IPS-NIHi7 (cell line): ENCODE data around the gene HSF2.

Experiments used
- DNase-seq: peaks from one replicate; pipeline ENCODE4 v3.0.0; 2012; ENCODE audit warnings: mixed read lengths; ENCODE audit errors: extremely low spot score

HSF2 gene, protein sequence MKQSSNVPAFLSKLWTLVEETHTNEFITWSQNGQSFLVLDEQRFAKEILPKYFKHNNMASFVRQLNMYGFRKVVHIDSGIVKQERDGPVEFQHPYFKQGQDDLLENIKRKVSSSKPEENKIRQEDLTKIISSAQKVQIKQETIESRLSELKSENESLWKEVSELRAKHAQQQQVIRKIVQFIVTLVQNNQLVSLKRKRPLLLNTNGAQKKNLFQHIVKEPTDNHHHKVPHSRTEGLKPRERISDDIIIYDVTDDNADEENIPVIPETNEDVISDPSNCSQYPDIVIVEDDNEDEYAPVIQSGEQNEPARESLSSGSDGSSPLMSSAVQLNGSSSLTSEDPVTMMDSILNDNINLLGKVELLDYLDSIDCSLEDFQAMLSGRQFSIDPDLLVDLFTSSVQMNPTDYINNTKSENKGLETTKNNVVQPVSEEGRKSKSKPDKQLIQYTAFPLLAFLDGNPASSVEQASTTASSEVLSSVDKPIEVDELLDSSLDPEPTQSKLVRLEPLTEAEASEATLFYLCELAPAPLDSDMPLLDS

DNA sequence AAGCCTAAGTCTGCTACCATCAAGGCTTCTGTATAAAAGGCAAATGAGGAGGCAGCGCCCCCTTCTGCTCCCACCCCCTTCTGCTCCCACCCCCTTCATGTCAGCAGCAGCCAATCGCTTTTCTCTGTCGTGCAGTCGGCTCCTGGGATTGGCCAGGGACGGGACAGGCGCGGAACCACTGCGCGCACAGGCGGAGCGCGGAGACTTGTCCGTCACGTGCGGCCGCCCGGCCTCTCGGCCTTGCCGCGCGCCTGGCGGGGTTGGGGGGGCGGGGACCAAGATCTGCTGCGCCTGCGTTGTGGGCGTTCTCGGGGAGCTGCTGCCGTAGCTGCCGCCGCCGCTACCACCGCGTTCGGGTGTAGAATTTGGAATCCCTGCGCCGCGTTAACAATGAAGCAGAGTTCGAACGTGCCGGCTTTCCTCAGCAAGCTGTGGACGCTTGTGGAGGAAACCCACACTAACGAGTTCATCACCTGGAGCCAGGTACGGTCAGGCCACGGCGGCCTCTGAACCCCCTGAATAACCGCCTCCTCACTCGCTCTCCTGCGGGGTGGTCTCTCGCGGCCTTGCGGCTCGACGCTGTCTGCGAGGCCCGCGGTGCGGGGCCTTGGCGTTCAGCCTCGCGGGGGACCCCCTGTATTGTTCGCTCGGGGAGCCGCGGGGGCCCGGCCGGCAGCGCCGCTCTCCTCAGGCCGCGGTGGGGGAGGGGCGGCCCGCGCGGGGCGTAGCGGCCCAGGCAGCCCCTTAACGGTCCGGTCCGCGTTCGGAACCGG is at the start of gene HSF2:
TSS of gene HSF2 (plus strand) at position 305 of the 773 bp plus-strand sequence. CDS start at position 391, 86 bp downstream.
- DNase-seq, result peak; percentile 97

DNA sequence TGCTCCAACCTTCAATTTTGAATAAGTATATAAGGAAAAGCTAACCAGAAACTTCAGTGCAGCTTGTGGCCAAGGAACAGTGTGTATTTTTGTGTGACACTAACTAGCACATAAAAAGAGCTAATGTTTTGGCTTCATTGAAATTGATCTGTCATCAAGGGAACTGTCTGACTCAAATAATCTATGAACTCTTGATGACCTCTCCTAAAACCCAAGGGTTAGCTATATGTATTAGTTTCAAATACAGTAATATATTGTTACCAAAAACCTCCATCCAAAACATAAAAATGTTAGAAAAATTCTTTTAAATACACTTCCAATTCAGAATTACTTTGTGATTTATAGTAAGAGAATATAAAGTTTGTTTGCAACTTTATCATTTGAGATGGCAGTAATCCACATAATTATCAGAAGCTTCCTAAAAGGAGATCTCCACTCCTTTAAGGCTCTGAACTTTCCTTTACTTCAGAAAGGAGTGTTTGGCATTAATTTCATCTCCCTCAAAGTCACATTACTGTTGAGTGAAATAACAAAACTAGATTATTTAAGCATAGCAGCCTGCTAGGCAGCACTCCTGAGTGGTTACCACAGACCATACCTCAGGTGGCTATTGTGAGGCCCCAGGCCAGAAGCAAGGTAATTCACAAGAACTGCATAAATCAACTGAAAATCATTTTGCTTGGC is 46.3 kb upstream of the HSF2 start:
- DNase-seq, result no peak

DNA sequence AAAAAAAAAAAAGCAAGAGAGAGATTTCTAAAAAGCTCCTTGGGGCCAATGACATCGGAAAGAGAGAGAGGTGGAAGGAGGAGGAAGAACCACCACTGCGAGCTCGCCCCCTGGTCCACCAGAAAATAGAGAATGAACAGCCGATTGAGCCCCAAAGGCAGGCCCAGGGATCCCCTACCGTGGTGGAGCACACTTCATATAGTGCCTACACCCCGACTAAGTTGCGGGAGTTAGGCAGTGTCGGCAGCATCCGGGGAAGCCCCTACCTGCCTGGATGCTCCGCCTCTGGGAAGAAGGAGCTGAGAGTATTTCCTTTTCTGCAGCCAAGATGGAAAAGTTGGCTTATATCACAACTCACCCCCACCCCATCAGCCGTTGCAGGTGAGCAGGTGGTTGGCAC is 38.6 kb upstream of the HSF2 start:
- no peak for DNase-seq

DNA sequence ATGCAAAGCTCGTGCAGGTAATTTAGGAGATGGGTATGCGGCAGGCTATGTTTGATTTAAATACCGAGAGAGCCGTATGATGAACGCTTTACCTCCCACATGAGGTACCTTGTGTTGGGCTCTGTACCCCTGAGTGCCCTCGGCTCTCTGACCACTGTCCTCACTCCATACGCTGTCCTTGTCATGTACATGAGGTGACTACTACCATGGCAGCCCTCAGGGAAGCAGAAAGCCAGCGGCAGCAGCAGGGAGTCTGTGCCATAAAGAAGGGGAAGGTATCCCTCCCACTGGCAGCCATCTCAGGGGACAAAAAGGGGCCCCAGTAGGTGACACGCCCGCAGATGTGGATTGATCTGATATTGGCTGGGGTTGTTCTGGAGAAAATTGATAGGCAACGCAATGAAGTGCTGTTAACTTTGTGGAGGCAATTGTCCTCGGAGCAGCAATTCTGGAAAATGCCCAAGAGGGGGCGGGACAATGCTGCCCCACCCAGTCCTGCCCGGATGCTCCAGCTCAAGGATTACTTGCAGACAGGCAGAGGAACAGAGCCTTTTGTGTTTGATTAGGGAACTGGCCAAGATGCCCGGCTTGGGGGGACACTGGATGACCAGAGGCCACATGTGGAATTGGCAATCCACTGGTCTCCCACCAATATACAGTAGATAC is 38.0 kb upstream of the HSF2 start:
- no peak for DNase-seq

DNA sequence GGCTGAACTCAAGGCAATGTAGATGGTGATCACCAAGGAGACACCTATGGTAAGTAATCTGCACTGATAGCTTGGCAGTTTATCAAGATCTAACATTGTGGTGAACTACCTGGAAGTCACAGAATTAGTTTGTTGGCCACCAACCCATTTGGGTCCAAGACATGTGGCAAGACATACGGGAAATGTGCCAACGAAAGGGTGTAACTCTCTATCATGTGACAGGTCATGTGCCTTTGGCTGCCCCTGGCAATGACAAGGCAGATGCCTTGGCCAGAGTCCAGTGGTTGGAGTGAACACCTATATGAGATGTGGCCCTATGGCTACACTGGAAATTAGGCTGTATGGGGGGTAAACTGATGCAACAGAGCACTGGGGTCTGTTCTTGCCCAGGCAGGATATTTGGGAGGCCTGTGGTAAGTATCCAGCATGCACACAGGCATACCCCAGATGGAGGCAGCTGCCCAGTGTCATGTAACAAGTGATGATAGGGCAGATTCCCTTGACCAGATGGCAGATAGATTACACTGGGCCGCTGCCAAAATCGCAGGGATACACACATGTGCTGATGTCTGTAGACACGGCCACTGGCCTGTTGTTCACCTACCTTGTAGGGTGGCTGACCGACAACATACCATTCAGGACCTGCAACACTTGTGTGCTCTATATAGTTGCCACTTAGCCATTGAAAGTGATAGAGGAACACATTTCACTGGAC is 35.5 kb upstream of the HSF2 start:
- DNase-seq, result no peak

DNA sequence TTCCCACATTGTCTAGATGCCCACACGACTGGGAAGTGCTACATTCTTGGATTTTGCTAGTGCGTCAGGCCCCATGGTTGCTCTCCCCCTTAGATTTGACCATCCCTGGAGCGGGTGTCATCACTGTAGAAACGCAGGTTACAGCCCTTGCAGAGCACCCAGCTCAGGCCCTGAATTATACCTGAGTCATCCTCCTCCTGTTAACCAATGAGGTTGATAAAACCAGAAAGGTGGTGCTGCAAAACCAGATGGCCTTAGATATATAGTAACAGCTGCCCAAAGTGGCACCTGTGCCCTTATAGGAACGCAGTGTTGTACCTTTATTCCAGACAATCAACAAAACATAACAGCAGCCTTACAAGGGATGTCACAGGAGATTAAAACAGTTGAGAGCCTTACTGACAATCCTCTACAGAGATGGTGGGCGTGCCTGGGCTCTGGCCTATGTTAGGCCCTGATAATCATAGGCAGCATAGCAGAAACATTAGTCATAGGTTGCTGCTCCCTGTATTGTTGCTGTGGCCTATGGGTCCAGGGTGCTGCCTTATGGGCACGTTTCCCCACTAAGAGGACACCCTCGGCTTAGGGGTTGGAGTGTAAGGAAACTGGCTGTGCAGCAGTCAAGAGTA is 33.6 kb upstream of the HSF2 start:
- DNase-seq, result no peak

DNA sequence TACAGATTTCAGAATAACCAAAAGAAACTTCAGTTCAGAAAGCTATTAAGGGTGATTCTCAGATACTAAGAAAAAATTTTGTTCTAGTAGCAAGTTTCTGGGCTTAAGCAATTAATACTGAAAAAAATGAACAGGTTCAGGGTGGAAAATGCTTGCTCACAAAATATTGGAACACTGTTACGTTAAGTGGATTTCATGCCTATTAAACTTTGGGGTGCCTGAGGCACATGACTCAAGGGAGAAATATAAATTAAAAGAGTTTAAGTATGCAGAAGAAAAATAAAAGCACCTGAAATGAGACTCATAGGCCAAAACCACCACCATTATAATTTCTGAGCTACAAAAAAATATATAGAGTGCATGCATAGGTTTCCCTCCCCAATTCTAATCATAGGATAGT is 32.3 kb upstream of the HSF2 start:
- no peak for DNase-seq

DNA sequence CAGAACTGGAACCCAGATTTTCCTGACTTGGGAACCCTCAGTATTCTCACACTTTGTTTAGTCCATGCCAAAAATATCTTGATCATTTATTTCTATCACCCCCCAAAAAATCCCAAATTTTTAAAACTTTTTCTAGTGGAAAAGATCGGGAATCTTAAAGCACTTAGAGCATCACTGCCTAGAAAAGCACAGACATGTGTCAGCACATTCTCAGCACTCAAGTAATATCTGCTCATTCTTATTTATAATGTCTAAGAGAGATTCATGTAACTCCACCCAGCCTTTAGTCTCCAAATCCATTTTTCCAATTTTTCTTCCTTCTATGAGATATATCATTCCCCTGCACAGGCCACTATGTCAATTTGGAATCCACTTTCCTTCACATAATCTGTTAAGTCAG is 29.9 kb upstream of the HSF2 start:
- no peak for DNase-seq

DNA sequence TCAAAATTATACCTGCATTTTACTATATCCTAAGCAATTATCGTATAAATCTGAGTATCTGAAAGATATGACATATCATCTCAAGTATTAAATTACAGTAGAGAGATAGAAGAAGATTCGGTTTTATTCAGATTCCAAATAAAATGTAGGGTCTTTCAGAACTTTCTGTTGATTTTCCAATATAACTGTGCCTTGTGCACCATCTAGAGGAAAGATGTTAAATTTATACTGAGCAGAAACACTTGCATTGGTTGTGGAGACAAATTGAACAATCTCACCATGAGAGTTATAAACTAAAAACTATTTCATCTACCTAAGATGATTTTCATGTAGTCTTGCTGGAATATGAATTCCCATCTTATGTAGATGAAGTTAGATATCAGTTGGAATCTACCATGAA is 26.8 kb upstream of the HSF2 start:
- DNase-seq, result no peak

DNA sequence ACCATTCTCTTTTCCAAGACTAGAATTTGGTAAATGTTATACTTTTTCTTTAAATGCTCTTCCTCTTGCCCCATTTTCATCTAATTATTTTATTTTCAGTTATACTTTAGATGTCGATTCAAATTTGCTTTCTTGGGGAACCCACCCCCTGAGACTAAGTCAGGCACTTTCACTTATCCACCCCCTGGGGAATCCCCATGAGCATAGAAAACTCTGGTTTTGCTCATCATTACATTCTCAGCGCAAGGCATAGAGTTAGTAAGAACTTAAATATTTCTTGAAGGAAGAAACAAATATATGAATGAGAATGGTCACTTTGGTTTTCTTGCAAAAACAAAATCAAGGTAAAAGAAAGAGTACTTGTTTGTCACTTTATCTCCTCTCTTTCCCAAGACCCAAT is 25.1 kb upstream of the HSF2 start:
- DNase-seq, result no peak

DNA sequence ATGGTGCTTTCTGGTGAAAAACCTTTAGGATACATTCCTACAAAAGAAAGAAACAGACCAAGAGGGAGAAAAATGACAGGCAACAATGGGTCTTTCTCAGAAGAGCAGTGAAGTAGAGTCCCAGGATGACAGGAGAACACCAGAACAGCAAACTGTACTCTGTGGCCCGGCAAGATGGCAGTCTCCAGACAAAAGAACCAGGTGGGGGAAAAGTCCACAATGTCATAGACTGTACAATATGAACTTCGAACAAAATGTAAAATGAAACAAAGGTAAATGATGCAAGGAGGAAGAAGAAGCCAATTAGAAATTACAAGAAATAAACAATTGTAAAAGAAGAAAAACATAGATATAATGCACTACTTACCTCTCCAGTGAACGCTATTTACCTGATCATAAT is 23.2 kb upstream of the HSF2 start:
- DNase-seq, result no peak

DNA sequence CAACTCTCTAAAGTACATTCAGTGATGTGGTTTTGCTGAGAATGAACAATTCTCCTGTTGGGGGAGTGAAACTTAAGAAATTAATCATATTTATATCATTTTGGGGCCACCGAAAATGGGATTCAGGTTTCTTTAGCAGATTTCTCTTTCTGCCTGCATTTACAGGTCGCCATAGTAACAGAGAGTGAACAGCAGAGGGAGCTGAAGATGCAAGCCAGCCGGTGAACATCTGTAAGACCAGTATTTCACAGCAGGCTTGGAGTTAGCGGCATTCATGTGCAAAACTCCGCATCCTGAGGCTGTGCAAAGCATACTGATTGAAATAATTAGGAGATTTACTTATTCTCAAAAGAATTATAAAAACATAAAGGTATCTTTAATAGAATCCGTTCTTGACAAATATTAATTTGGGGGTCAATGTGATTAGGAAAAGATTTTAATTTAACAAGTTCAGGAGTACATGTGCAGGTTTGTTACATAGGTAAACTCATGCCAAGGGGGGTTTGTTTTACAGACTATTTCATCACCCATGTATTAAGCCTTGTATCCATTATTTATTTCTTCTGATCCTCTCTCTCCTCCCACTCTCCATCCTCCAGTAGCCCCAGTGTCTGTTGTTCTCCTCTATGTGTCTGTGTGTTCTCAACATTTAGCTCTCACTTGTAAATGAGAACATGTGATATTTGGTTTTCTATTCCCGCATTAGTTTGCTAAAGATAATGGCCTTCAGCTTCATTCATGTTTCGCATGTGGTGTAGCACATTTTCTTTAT is 17.8 kb upstream of the HSF2 start:
- DNase-seq, result peak; percentile 69

DNA sequence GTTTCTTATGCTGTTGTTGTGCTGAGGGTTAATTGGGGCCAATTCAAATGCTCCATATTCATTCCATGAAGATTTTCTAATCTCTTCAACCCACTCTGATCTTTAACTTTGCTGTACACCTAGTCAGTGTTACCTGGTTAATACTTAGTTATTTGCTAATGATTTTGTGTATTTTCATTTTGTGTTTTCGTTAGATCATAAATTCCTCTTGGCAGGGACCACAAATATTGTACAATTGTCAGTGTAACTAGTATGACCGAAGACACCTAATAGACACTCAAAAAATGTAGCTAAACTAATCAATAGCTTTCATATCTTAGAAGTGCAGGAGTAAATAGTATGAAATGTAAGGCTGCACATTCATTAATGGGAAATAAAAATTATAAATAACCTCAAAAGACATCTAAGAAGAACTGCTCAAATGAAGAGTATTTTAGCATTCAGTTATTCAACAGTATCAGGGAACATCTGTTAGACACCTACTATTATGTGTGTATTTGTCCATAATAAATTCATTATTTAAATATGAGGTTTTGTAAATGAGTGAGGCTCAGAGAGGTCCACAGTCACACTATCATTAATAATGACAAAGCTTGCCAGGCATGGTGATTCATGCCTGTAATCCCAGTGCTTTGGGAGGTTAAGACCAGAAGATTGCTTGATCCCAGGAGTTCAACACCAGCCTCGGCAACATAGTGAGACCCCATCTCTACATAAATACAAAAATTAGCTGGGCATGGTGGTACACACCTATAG is 13.4 kb upstream of the HSF2 start:
- DNase-seq, result no peak

DNA sequence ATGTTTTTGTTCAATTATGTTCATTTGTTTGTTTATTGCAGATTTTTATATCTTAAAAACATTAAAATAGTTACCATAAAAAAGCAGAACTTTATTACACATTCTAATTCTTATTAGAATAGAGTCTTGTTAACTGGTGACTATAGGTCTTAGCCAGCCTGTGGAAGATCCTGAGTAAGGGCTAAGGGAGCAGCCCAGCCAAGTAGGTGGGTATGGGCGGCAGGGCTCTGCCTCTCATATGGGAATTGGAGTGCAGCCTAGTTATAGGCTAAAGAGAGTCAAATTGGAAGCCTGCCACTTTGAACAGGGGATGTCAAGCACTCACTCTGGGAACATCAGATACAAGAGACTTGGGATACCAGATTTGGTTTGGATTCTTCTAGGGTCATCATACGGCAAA is 10.5 kb upstream of the HSF2 start:
- DNase-seq, result no peak

DNA sequence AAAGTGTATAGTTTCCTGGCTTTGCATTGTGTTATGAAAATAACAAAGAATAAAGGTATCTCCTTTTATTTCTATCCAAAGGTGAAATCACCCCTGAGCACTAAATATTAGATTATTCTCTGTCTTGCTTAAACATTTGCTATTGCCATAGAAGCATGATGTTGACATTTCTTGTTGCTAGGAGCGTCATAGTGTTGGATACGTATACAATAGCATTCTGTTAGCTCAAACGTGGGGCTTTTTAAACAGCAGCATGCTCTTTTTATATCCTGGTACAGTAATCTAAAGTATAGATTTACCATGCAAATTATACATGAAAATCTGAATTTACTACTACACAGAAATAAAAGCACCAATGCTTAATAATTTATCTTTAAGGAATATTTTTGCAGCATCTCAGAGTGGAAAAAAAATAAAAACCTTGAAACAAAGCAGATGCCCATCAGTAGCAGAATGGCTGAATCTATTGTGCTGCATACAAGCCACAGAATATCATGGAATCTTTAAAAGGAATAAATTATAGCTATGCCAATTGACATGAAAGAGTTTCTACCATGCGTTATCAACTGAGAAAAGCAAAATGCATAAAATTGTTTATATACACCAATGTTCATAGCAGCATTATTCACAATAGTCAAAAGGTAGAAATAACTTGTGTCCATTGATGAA is 9.6 kb upstream of the HSF2 start:
- DNase-seq, result no peak

DNA sequence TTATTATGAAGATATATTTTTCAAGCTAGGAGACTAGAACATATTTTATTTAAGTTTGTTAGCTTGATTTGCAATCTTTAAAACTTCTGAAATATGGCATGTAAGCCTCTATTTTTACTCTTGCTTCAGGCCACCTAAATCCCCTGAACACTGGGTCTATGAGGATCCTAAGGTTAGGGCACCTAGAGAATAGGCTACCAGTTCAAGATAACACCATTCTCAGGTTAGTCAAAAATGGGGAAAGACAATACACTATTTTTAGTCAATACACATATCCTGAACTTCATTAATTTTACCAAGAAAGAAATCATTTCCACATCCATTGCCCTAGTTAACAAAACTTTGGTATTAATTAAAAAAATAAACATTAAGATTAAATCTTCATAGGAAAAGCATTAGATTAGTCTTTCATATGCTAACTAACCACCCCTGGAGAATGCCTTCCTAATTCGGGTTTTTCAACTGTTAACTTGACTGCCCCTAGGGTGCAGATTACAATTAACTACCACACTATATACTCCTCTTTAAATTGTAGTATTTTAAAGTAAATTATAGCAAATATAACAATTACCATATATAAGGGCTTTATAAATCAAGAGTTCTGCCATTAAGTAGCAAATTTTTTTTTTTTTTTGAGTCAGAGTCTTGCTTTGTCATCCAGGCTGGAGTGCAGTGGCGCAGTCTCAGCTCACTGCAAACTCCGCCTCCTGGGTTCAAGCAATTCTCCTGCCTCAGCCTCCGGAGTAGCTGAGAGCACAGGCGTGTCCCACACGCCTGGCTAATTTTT is 6.7 kb upstream of the HSF2 start:
- peak; percentile 17 for DNase-seq

DNA sequence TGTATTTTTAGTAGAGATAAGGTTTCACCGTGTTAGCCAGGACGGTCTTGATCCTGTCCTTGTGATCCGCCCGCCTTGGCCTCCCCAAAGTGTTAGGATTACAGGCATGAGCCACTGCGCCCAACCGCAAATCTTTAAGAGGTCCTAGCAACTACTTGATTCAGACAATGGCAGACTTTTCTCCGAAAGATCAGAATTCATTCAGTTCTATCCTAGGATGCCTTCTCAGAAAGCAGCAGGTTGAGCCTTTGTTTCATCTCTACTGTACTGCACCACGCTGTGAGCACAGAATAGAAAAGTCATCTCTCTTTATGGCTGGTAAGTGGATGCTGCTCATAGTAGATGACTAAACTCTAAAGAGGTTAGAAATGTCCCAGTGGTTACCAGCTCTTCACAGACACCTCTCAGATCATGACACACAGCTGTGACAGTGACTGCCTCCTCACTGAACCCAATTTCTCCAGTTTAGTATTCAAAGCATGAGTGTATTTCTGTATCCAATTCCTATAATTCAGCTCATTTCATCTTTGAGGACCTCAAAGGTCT is 6.0 kb upstream of the HSF2 start:
- no peak for DNase-seq
